HL-60 (cell line): ENCODE measurements around the gene MTMR3.

Experiments used
- DNase-seq, 2 experiments: peaks; one replicate each; pipeline ENCODE4 v3.0.0-alpha.2; 2010 to 2020; ENCODE audit warnings: low read depth in 1 of 2, low spot score in 1 of 2
- H3K27ac ChIP-seq: fragments of 250-450 bp; sonication (Bioruptor Pico); replicated peaks from 2 replicates; pipeline ENCODE4 v1.5.1; 2020; ENCODE audit warnings: mild to moderate bottlenecking, moderate library complexity
- H3K27me3 ChIP-seq: fragments of 250-450 bp; sonication (Bioruptor Pico); 2 replicates; pipeline ENCODE4 v1.5.1; 2021; ENCODE audit warnings: mild to moderate bottlenecking, moderate library complexity; ENCODE audit not compliant: insufficient read depth, poor library complexity, severe bottlenecking
- H3K4me3 ChIP-seq: replicated peaks from 2 replicates; pipeline ENCODE4 v1.5.1; 2011; ENCODE audit warnings: mild to moderate bottlenecking, control low read depth, low read length; ENCODE audit not compliant: insufficient read depth
- CTCF ChIP-seq: IDR thresholded peaks from one replicate; pipeline ENCODE4 v1.5.1; 2011; ENCODE audit warnings: low read length, control low read depth, inconsistent platforms; ENCODE audit not compliant: insufficient read depth
- GABPA ChIP-seq: IDR thresholded peaks from 2 replicates; pipeline ENCODE4 v1.6.1; 2012; ENCODE audit warnings: low read depth
- POLR2AphosphoS5 ChIP-seq: IDR thresholded peaks from 2 replicates; pipeline ENCODE4 v1.6.1; 2012; ENCODE audit warnings: low read depth
- REST ChIP-seq: IDR thresholded peaks from 2 replicates; pipeline ENCODE4 v1.6.1; 2012; ENCODE audit warnings: low read depth; ENCODE audit not compliant: insufficient replicate concordance
- SPI1 ChIP-seq: IDR thresholded peaks from 2 replicates; pipeline ENCODE4 v1.6.1; 2012; ENCODE audit warnings: low read depth, mild to moderate bottlenecking, borderline replicate concordance

MTMR3 gene

GRCh38 chr22:30064172-30064571 lies 181.2 kb downstream of the MTMR3 start:
- TF ChIP-seq CTCF (no peak), REST (no peak), GABPA (no peak), POLR2AphosphoS5 (no peak), SPI1 (no peak)
- DNase-seq = no peak
- no peak overlapping the region for H3K27ac ChIP-seq
- no peaks in the 10 kb centered on the region for H3K27me3 ChIP-seq
- no peak overlapping the region for H3K4me3 ChIP-seq

GRCh38 chr22:30073743-30074142 lies 190.8 kb downstream of the MTMR3 start:
- TF ChIP-seq SPI1 (no peak), REST (no peak), POLR2AphosphoS5 (no peak), CTCF (no peak), GABPA (no peak)
- Histone ChIP-seq H3K4me3 (no peak overlapping the region), H3K27ac (no peak overlapping the region), H3K27me3 (peaks cover 4% of the 10 kb centered on the region)
- DNase-seq = no peak

GRCh38 chr22:30074147-30074546 lies 191.2 kb downstream of the MTMR3 start:
- H3K4me3 ChIP-seq = no peak overlapping the region
- no peak overlapping the region for H3K27ac ChIP-seq
- peaks cover 4% of the 10 kb centered on the region for H3K27me3 ChIP-seq
- no peak for DNase-seq
- no peak for TF ChIP-seq SPI1

- Histone ChIP-seq H3K4me3 (no peak overlapping the region), H3K27ac (no peak overlapping the region), H3K27me3 (peaks cover 4% of the 10 kb centered on the region)
- TF ChIP-seq GABPA (no peak), CTCF (no peak)
- DNase-seq = no peak
Measured at GRCh38 chr22:30074994-30075393, 192.0 kb downstream of the MTMR3 start.
